GM12873 (cell line): ENCODE results near the gene ERN1.

Experiments
- TF ChIP-seq, protein P1 (sequence below): IDR thresholded peaks from 2 replicates; pipeline ENCODE4 v1.5.1; 2012; ENCODE audit warnings: low read depth, mild to moderate bottlenecking, moderate library complexity, low read length, control low read depth; ENCODE audit not compliant: insufficient read depth; ENCODE audit errors: missing control alignments

The ERN1 gene

DNA sequence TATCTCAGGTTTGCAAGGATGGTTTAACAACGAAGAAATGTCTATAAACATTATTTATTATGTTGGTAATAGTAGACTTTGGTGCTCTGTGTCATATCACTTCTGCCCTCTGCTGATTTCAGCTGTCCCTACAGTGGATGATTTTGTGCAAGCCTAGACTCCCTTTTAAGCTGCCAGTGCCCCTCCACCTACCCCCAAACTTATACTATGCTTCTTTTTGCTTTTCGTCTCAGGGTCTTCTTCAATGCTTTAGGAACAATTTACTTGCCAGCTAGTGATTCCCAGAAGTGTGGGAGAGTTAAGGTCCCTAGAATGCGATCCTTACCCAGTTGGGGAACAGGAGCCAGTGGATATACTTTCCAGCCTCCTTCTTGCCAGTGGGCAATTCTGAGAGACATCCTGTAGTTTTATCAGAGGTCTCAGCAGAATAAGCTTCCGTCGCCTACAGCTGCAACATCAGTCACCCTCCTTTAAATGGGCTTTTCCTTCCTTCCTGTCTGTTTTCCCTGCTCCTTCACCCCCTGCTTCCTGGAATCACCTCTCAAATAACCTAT is 113.6 kb downstream of the ERN1 start:
- TF ChIP-seq, protein P1, sequence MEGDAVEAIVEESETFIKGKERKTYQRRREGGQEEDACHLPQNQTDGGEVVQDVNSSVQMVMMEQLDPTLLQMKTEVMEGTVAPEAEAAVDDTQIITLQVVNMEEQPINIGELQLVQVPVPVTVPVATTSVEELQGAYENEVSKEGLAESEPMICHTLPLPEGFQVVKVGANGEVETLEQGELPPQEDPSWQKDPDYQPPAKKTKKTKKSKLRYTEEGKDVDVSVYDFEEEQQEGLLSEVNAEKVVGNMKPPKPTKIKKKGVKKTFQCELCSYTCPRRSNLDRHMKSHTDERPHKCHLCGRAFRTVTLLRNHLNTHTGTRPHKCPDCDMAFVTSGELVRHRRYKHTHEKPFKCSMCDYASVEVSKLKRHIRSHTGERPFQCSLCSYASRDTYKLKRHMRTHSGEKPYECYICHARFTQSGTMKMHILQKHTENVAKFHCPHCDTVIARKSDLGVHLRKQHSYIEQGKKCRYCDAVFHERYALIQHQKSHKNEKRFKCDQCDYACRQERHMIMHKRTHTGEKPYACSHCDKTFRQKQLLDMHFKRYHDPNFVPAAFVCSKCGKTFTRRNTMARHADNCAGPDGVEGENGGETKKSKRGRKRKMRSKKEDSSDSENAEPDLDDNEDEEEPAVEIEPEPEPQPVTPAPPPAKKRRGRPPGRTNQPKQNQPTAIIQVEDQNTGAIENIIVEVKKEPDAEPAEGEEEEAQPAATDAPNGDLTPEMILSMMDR = peak; percentile 44

DNA sequence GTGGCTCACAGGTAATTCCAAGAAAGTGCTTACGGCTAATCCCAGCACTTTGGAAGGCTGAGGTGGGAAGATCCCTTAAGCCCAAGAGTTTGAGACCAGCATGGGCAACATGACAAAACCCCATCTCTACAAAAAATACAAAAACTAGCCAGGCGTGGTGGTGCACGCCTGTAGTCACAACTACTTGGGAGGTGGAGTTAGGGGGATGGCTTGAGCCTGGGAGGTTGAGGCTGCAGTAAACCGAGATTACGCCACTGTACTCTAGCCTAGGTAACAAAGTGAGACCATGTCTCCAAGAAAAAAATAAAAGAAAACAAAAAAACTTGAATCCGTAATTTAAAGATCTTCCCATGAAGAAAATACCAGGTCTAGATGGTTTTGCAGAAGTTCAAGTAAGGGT is 114.5 kb downstream of the ERN1 start:
- TF ChIP-seq, protein P1 = no peak

DNA sequence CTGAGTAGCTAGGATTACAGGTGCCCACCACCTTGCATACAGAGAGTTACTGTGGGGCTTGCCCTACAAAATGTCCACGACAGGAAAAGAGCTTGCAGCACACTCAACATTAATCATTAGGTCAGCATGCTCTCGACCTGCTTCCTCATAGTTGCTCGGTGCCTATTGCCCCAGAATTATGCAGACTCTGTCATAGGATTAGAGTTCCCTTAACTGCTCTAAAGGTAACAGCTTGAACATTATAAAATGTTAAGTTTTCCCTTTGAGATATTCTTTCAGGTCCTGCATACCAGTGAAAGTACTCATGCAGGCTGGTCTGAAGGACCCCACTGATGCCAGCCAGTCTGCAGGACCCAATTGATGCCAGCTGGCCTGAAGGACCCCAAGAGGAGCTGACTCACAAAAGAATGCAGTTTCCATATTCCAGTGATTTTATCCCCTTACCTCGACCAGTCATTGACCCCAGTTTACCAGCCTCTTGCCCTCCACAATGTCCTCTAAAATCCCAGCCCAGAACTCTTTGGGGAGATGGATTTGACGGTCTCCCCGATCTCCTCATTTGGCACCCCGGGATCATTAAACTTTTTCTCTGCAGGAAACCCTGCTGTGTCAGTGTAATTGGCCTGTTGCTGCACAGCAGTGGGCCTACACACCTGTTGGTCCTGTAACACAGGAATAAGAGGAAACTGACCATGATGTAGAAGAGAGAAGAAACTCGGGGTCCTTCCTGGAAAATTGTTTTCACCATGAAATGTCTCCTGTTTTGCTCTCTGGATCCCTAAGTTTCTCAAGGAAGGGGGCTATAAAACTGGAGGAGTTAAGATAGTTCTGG is 120.2 kb downstream of the ERN1 start:
- TF ChIP-seq, protein P1 = no peak

DNA sequence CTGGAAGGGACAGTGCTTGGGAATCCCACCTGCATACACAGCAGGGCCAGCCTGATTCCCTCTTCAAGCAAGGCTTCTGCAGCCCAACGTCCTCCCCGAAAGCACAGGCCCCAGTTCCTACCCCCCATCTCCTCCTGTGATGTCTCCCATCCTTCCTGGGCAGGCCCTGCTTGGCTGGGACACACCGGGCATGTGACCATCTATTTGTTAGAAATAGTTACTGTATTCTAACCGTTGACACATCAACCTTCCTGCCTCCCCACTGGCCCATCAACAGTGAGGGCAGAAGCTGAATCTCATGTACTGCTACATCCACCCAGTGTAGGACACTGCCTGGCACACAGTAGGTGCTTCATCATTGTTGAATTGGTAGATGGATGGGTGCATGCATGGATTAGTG is 121.1 kb downstream of the ERN1 start:
- TF ChIP-seq, protein P1 = no peak

DNA sequence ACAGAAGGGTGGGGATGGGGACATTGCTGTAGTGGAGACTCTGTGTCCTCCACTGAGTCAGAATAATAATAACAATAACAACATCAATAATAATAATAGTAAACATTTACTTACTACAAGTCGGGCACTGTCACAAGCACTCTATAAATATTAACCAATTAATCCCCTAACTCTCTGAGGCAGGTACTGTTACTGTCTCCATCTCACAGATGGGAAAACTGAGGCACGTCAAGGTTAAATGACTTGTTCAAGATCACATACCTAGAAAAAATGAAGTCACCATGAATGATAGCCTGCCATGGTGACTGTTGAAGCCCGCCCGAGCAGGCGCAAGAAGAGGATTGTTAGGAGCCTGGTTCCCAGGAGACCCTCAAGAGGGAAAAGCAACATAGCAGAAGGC is 121.6 kb downstream of the ERN1 start:
- TF ChIP-seq, protein P1 = no peak

DNA sequence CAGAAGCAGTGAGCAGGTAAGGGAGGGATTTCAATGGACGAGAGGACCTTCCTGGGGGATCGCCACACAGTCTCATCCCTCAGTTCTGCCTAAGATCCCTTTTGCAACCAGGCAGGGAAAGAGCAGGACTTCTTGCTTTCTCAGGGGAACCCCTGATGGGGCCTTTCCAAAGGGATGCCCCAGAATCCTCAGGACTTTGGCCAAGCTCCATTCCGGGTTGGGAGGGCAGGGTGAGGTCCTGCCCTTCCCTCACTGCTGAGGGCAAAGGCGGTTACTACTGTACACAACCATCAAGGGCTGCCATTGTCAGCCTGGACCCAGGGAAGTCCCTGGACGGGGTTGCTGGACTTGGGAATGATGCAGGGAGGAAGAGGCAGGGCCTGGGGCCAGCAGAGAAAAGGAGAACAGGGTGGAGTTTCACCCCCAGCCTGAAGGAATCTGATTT is 122.1 kb downstream of the ERN1 start:
- TF ChIP-seq, protein P1 = no peak

DNA sequence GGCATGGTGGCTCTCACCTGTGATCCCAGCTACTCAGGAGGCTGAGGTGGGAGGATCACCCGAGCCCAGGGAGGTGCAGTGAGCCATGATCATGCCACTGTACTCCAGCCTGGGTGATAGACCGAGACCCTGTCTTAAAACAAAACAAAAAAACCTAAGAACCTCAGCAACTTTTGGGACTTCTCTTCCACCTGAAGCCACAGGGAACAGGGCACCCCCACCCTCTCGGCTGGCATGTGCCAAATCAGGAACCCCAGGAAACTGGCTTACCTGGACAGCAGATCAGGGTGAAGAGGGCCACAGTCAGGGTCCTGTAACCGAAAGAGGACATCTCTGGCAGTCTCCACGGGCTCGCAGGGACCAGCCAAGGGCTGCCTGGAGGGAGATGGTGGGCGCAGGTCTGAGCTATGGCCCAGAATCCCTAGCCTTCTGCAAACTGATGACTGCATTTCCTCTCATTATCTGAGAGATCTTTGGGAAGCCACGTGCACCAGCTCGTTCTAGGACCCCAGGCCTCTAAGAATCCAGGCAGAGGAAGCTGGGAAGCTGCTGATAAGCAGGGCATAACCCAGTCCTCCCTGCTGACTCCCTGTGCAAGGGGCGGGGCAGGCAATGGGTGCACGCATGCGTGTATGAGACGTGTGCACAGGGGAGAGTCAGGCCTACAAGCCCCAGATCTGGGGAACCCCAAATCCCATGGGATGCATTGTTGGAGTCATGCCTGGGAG is 123.4 kb downstream of the ERN1 start:
- TF ChIP-seq, protein P1 = no peak
